GM18867 (cell line): ENCODE measurements around the gene ABHD4.

Experiments
- ATAC-seq: cut with Tn5 transposase; IDR thresholded peaks from one replicate; pipeline ENCODE4 v1.9.1; 2021; ENCODE audit warnings: mild to moderate bottlenecking, moderate library complexity; ENCODE audit not compliant: unreplicated experiment

The ABHD4 gene

DNA sequence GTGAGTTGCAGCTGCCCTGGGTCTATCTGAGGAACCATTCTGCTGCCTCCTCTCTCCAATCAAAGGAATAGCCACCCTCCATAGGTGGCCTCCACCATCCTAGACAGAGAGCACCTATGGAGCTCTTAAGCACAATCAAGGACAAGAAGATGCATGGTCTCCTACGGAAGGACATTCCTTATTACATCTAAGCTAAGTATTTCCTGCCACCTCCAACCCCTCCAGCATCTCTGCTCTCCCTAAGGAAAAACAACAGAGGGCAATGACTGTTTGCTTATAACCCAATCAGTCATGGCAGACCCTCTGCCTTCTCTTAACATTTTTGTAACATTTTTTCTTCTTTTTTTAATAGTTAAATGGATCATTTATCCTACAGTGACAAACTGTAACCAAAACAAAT, 60.8 kb downstream of the ABHD4 start:
- ATAC-seq: no peak

GRCh38 chr14:22660654-22661053, 62.6 kb downstream of the ABHD4 start:
- ATAC-seq: no peak
